SK-N-SH treated with all-trans-retinoic acid at 6 μM for 48 hours (cell line): ENCODE measurements around the gene LINC00237.

ENCODE experiments used
- BACH2 ChIP-seq: fragments of 250-450 bp; sonication (Bioruptor Pico); IDR thresholded peaks from 2 replicates; pipeline ENCODE4 v1.9.0; 2021; ENCODE audit warnings: mild to moderate bottlenecking, borderline replicate concordance
- CSDC2 ChIP-seq: fragments of 250-450 bp; sonication (Bioruptor Pico); IDR thresholded peaks from 2 replicates; pipeline ENCODE4 v1.5.0; 2020; ENCODE audit warnings: mild to moderate bottlenecking, moderate library complexity
- GLIS3 ChIP-seq: fragments of 250-450 bp; sonication (Bioruptor Pico); IDR thresholded peaks from 2 replicates; pipeline ENCODE4 v1.5.0; 2020; ENCODE audit warnings: mild to moderate bottlenecking, moderate library complexity
- ISL1 ChIP-seq: fragments of 250-450 bp; sonication (Bioruptor Pico); IDR thresholded peaks from 2 replicates; pipeline ENCODE4 v2.1.2; 2022; ENCODE audit warnings: mild to moderate bottlenecking, moderate library complexity
- POU6F1 ChIP-seq: fragments of 250-450 bp; sonication (Bioruptor Pico); IDR thresholded peaks from 2 replicates; pipeline ENCODE4 v1.8.0; 2021; ENCODE audit warnings: low read depth, mild to moderate bottlenecking, moderate library complexity, borderline replicate concordance
- PPARA ChIP-seq: fragments of 250-450 bp; sonication (Bioruptor Pico); IDR thresholded peaks from 2 replicates; pipeline ENCODE4 v1.5.0; 2020; ENCODE audit warnings: mild to moderate bottlenecking, borderline replicate concordance
- RARB ChIP-seq: fragments of 250-450 bp; sonication (Bioruptor Pico); IDR thresholded peaks from 2 replicates; pipeline ENCODE4 v1.8.0; 2021; ENCODE audit warnings: mild to moderate bottlenecking, moderate library complexity
- TOX ChIP-seq: fragments of 250-450 bp; sonication (Bioruptor Pico); IDR thresholded peaks from 2 replicates; pipeline ENCODE4 v1.8.0; 2021; ENCODE audit warnings: mild to moderate bottlenecking, moderate library complexity, borderline replicate concordance
- TSHZ2 ChIP-seq: fragments of 250-450 bp; sonication (Bioruptor Pico); IDR thresholded peaks from 2 replicates; pipeline ENCODE4 v1.5.0; 2020; ENCODE audit warnings: mild to moderate bottlenecking, moderate library complexity
- ZFP3 ChIP-seq: fragments of 250-450 bp; sonication (Bioruptor Pico); IDR thresholded peaks from 2 replicates; pipeline ENCODE4 v1.5.0; 2020; ENCODE audit warnings: mild to moderate bottlenecking, moderate library complexity
- ZNF565 ChIP-seq: fragments of 450-650 bp; formaldehyde crosslinking; conservative IDR thresholded peaks from 2 replicates; pipeline ENCODE4 v1.5.0; 2020; ENCODE audit warnings: low read depth, mild to moderate bottlenecking, moderate library complexity
- ZNF70 ChIP-seq: fragments of 450-650 bp; formaldehyde crosslinking; IDR thresholded peaks from 2 replicates; pipeline ENCODE4 v1.5.0; 2020; ENCODE audit warnings: mild to moderate bottlenecking, moderate library complexity
- ZNF8 ChIP-seq: fragments of 450-650 bp; formaldehyde crosslinking; IDR thresholded peaks from 2 replicates; pipeline ENCODE4 v1.5.0; 2020; ENCODE audit warnings: mild to moderate bottlenecking, moderate library complexity
- TF ChIP-seq, protein P1 (sequence below): fragments of 250-450 bp; sonication (Bioruptor Pico); IDR thresholded peaks from 2 replicates; pipeline ENCODE4 v1.8.0; 2020; ENCODE audit warnings: mild to moderate bottlenecking, moderate library complexity, borderline replicate concordance

- no peak for TF ChIP-seq RARB (CRISPR knock-in tag)
- TF ChIP-seq BACH2 (CRISPR knock-in tag), result no peak
- TF ChIP-seq GLIS3, result no peak
- TF ChIP-seq, protein P1, sequence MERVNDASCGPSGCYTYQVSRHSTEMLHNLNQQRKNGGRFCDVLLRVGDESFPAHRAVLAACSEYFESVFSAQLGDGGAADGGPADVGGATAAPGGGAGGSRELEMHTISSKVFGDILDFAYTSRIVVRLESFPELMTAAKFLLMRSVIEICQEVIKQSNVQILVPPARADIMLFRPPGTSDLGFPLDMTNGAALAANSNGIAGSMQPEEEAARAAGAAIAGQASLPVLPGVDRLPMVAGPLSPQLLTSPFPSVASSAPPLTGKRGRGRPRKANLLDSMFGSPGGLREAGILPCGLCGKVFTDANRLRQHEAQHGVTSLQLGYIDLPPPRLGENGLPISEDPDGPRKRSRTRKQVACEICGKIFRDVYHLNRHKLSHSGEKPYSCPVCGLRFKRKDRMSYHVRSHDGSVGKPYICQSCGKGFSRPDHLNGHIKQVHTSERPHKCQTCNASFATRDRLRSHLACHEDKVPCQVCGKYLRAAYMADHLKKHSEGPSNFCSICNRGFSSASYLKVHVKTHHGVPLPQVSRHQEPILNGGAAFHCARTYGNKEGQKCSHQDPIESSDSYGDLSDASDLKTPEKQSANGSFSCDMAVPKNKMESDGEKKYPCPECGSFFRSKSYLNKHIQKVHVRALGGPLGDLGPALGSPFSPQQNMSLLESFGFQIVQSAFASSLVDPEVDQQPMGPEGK, result no peak
- no peak for TF ChIP-seq ZFP3 (CRISPR knock-in tag)
- no peak for TF ChIP-seq ZNF8 (CRISPR knock-in tag)
- no peak for TF ChIP-seq CSDC2 (CRISPR knock-in tag)
- no peak for TF ChIP-seq ZNF565 (CRISPR knock-in tag)
- no peak for TF ChIP-seq TOX
- TF ChIP-seq ZNF70, result no peak
- TF ChIP-seq PPARA (CRISPR knock-in tag), result no peak
- no peak for TF ChIP-seq POU6F1 (CRISPR knock-in tag)
- no peak for TF ChIP-seq TSHZ2 (CRISPR knock-in tag)
- no peak for TF ChIP-seq ISL1 (CRISPR knock-in tag)
Observed at GRCh38 chr20:21113697-21114096, 7.5 kb upstream of the LINC00237 start.
